IMR-90 (cell line): ENCODE data around the gene ARHGAP45. TPM values are rescaled to one million over a fixed set of nuclear protein-coding genes. Genes with fewer than 3 reads are reported as not detected.

Experiments used
- ATAC-seq: fragments of 200-7000 bp; cut with Tn5 transposase; 2 replicates; pipeline ENCODE4 v1.9.1; 2020; ENCODE audit warnings: low read depth, mild to moderate bottlenecking, moderate library complexity
- BruUV-seq: library from RNA; stranded (reverse); fragments of 400-500 nt; replicated peaks from 2 replicates; lab custom pipeline; 2021; lab: Mats Ljungman, UMichigan
- CTCF ChIA-PET: fragments of 300-600 bp; formaldehyde crosslinking; extraction: SDS; loops from one replicate; lab custom pipeline; 2021; ENCODE audit warnings: antibody characterized with exemption; lab: Yijun Ruan, JAX
- POLR2A ChIA-PET: fragments of 300-600 bp; sonication (Branson Sonifier 250); formaldehyde crosslinking; loops from one replicate; lab custom pipeline; 2022; ENCODE audit warnings: antibody characterized with exemption; ENCODE audit not compliant: unreplicated experiment; lab: Charles Lee
- DNase-seq: peaks from one replicate; pipeline ENCODE4 v3.0.0; 2013
- H2AFZ ChIP-seq: replicated peaks from 2 replicates; pipeline ENCODE3; 2013; ENCODE audit warnings: low read length, mild to moderate bottlenecking; ENCODE audit not compliant: poor library complexity
- H2AK5ac ChIP-seq: 2 replicates; pipeline ENCODE4 v1.6.1; 2013; ENCODE audit warnings: low read depth, low read length, inconsistent platforms
- H2AK9ac ChIP-seq: replicated peaks from 2 replicates; pipeline ENCODE3; 2013; ENCODE audit warnings: mild to moderate bottlenecking, low read depth, low read length, moderate library complexity; ENCODE audit not compliant: poor library complexity
- H2BK120ac ChIP-seq: 2 replicates; pipeline ENCODE4 v1.6.1; 2013; ENCODE audit warnings: low read depth, low read length, inconsistent platforms
- H2BK15ac ChIP-seq: 3 replicates; pipeline ENCODE4 v1.6.1; 2013; ENCODE audit warnings: low read depth, low read length, inconsistent platforms
- H2BK20ac ChIP-seq: 2 replicates; pipeline ENCODE4 v1.6.1; 2013; ENCODE audit warnings: low read depth, mild to moderate bottlenecking, inconsistent platforms, low read length, moderate library complexity
- H2BK5ac ChIP-seq: 2 replicates; pipeline ENCODE4 v1.6.1; 2013; ENCODE audit warnings: mild to moderate bottlenecking, low read depth, low read length, inconsistent platforms; ENCODE audit not compliant: poor library complexity, severe bottlenecking
- H3K14ac ChIP-seq: replicated peaks from 2 replicates; pipeline ENCODE4 v1.6.1; 2013; ENCODE audit warnings: low read depth, low read length, inconsistent platforms
- H3K18ac ChIP-seq: 2 replicates; pipeline ENCODE4 v1.6.1; 2013; ENCODE audit warnings: low read depth, low read length, control low read depth
- H3K23ac ChIP-seq: 2 replicates; pipeline ENCODE4 v1.6.1; 2013; ENCODE audit warnings: low read depth, low read length, inconsistent platforms
- H3K27ac ChIP-seq: 2 replicates; pipeline ENCODE4 v1.5.1; 2013; ENCODE audit warnings: mild to moderate bottlenecking, control low read depth, low read length; ENCODE audit not compliant: insufficient read depth
- H3K27me3 ChIP-seq: 2 replicates; pipeline ENCODE4 v1.6.1; 2013; ENCODE audit warnings: low read length; ENCODE audit not compliant: control insufficient read depth, insufficient read depth
- H3K36me3 ChIP-seq: 2 replicates; pipeline ENCODE4 v1.6.1; 2013; ENCODE audit warnings: low read length, mixed read lengths; ENCODE audit not compliant: control insufficient read depth, insufficient read depth
- H3K4ac ChIP-seq: 2 replicates; pipeline ENCODE4 v1.6.1; 2013; ENCODE audit warnings: low read depth, low read length, inconsistent platforms
- H3K4me1 ChIP-seq: 2 replicates; pipeline ENCODE4 v1.6.1; 2013; ENCODE audit warnings: low read length, mixed read lengths; ENCODE audit not compliant: control insufficient read depth, insufficient read depth
- H3K4me2 ChIP-seq: 2 replicates; pipeline ENCODE4 v1.6.1; 2013; ENCODE audit warnings: low read depth, mild to moderate bottlenecking, control low read depth, low read length, moderate library complexity
- H3K4me3 ChIP-seq: 2 replicates; pipeline ENCODE4 v1.5.1; 2013; ENCODE audit warnings: low read depth, mild to moderate bottlenecking, control low read depth, low read length, moderate library complexity; ENCODE audit not compliant: insufficient read depth
- H3K56ac ChIP-seq: 2 replicates; pipeline ENCODE4 v1.6.1; 2013; ENCODE audit warnings: low read length, inconsistent platforms; ENCODE audit not compliant: insufficient read depth; ENCODE audit errors: extremely low read depth
- H3K79me1 ChIP-seq, 2 experiments: 2 replicates each; pipeline ENCODE4 v1.6.1; 2013; ENCODE audit warnings: low read length in 2 of 2, inconsistent platforms in 1 of 2, low read depth in 1 of 2
- H3K9ac ChIP-seq: 2 replicates; pipeline ENCODE4 v1.6.1; 2013; ENCODE audit warnings: low read depth, low read length, control low read depth
- H3K9me1 ChIP-seq: 2 replicates; pipeline ENCODE4 v1.6.1; 2013; ENCODE audit warnings: low read length, inconsistent platforms; ENCODE audit not compliant: insufficient read depth
- H3K9me3 ChIP-seq: 2 replicates; pipeline ENCODE4 v1.6.1; 2013; ENCODE audit warnings: low read length; ENCODE audit not compliant: control insufficient read depth, insufficient read depth
- H4K20me1 ChIP-seq: 2 replicates; pipeline ENCODE4 v1.6.1; 2013; ENCODE audit warnings: low read length, inconsistent platforms; ENCODE audit not compliant: insufficient read depth
- H4K5ac ChIP-seq: 2 replicates; pipeline ENCODE4 v1.6.1; 2013; ENCODE audit warnings: mild to moderate bottlenecking, low read depth, low read length, control low read depth
- H4K8ac ChIP-seq, 2 experiments: 2 replicates each; pipeline ENCODE4 v1.6.1; 2013; ENCODE audit warnings: low read depth in 2 of 2, low read length in 2 of 2, control low read depth in 1 of 2, inconsistent platforms in 1 of 2
- H4K91ac ChIP-seq: 2 replicates; pipeline ENCODE4 v1.6.1; 2013; ENCODE audit warnings: low read depth, low read length, inconsistent platforms; ENCODE audit not compliant: insufficient read depth
- BHLHE40 ChIP-seq: fragments of 150-350 bp; IDR thresholded peaks from 2 replicates; pipeline ENCODE4 v1.6.1; 2016; ENCODE audit warnings: mild to moderate bottlenecking, low read depth, low read length
- CEBPB ChIP-seq: IDR thresholded peaks from 2 replicates; pipeline ENCODE4 v1.6.1; 2012; ENCODE audit warnings: low read depth, low read length, improper control_type of control experiment
- FOS ChIP-seq: fragments of 150-350 bp; IDR thresholded peaks from 2 replicates; pipeline ENCODE4 v1.6.1; 2016; ENCODE audit warnings: low read depth, low read length
- MAFK ChIP-seq: IDR thresholded peaks from 2 replicates; pipeline ENCODE4 v1.6.1; 2012; ENCODE audit warnings: low read depth, low read length, improper control_type of control experiment
- MAZ ChIP-seq: IDR thresholded peaks from 2 replicates; pipeline ENCODE4 v1.6.1; 2012; ENCODE audit warnings: low read depth, mild to moderate bottlenecking, low read length, improper control_type of control experiment, moderate library complexity, borderline replicate concordance
- MXI1 ChIP-seq: IDR thresholded peaks from 2 replicates; pipeline ENCODE4 v1.6.1; 2012; ENCODE audit warnings: low read depth, mild to moderate bottlenecking, low read length, moderate library complexity, borderline replicate concordance
- NFE2L2 ChIP-seq: fragments of 150-350 bp; IDR thresholded peaks from 2 replicates; pipeline ENCODE4 v1.6.1; 2016; ENCODE audit warnings: low read depth, mild to moderate bottlenecking, low read length
- POLR2A ChIP-seq: IDR thresholded peaks from 2 replicates; pipeline ENCODE4 v1.6.1; 2012; ENCODE audit warnings: mild to moderate bottlenecking, low read depth, low read length
- RAD21 ChIP-seq: IDR thresholded peaks from 2 replicates; pipeline ENCODE4 v1.6.1; 2012; ENCODE audit warnings: low read length, improper control_type of control experiment
- RCOR1 ChIP-seq: IDR thresholded peaks from 2 replicates; pipeline ENCODE4 v1.6.1; 2012; ENCODE audit warnings: mild to moderate bottlenecking, low read length, improper control_type of control experiment; ENCODE audit not compliant: insufficient replicate concordance
- RFX5 ChIP-seq: IDR thresholded peaks from 2 replicates; pipeline ENCODE4 v1.8.0; 2012; ENCODE audit warnings: low read depth, mild to moderate bottlenecking, low read length, moderate library complexity
- SMC3 ChIP-seq: fragments of 150-350 bp; IDR thresholded peaks from 2 replicates; pipeline ENCODE4 v1.6.1; 2016; ENCODE audit warnings: low read depth, mild to moderate bottlenecking, antibody characterized with exemption, low read length, moderate library complexity
- WGBS, 2 experiments: methylation state at CpG; one replicate each; pipeline versions ENCODE4 v1.1.5 to v1.1.7; 2013; ENCODE audit warnings: missing lambda C conversion rate in 2 of 2; ENCODE audit not compliant: insufficient read length in 1 of 2; ENCODE audit errors: extremely low coverage in 2 of 2; 5-methylcytosine and 5-hydroxymethylcytosine counted together
- dilution Hi-C: fragments of 300-500 bp; cut with HindIII; formaldehyde crosslinking; loops from one replicate; pipeline ENCODE4 v1.14.3; 2018; ENCODE audit warnings: low sequenced_read_pairs; ENCODE audit not compliant: unreplicated experiment
- in situ Hi-C: fragments of 300-500 bp; cut with MboI; formaldehyde crosslinking; loops from 3 replicates; pipeline ENCODE4 v1.14.3; 2019; ENCODE audit warnings: low sequenced_read_pairs, inconsistent platforms, mixed read lengths
- intact Hi-C: fragments of 100-400 bp; cut with micrococcal nuclease; formaldehyde crosslinking; loops from 2 replicates; pipeline ENCODE4 v1.10.0; 2022
- polyA plus RNA-seq, 3 experiments: library from polyadenylated mRNA; depleted of rRNA; stranded (reverse); fragments of >200 nt; gene quantifications; 2 replicates each; pipeline ENCODE4 v1.2.3, GENCODE V29; 2012; ENCODE audit warnings: low replicate concordance in 1 of 3
- total RNA-seq: library from RNA; depleted of rRNA; stranded (reverse); fragments of >200 nt; gene quantifications from 2 replicates; pipeline ENCODE4 v1.2.3, GENCODE V29; 2012
- TF ChIP-seq, protein P1 (sequence below): fragments of 150-350 bp; IDR thresholded peaks from 2 replicates; pipeline ENCODE4 v1.6.1; 2016; ENCODE audit warnings: low read depth, mild to moderate bottlenecking, low read length, moderate library complexity, borderline replicate concordance
- TF ChIP-seq, protein P2 (sequence below): conservative IDR thresholded peaks from 2 replicates; pipeline ENCODE4 v1.5.1; 2012; ENCODE audit warnings: mild to moderate bottlenecking, low read depth, low read length, improper control_type of control experiment
- TF ChIP-seq, protein P3 (sequence below): fragments of 150-350 bp; IDR thresholded peaks from 2 replicates; pipeline ENCODE4 v1.6.1; 2017; ENCODE audit warnings: mild to moderate bottlenecking, antibody characterized with exemption, low read length, low read depth

The ARHGAP45 gene
- total and polyA plus RNA-seq, 2 of the 4 experiments (the other 2 are of a cell fraction), result 1.3 to 1.7 TPM

DNA sequence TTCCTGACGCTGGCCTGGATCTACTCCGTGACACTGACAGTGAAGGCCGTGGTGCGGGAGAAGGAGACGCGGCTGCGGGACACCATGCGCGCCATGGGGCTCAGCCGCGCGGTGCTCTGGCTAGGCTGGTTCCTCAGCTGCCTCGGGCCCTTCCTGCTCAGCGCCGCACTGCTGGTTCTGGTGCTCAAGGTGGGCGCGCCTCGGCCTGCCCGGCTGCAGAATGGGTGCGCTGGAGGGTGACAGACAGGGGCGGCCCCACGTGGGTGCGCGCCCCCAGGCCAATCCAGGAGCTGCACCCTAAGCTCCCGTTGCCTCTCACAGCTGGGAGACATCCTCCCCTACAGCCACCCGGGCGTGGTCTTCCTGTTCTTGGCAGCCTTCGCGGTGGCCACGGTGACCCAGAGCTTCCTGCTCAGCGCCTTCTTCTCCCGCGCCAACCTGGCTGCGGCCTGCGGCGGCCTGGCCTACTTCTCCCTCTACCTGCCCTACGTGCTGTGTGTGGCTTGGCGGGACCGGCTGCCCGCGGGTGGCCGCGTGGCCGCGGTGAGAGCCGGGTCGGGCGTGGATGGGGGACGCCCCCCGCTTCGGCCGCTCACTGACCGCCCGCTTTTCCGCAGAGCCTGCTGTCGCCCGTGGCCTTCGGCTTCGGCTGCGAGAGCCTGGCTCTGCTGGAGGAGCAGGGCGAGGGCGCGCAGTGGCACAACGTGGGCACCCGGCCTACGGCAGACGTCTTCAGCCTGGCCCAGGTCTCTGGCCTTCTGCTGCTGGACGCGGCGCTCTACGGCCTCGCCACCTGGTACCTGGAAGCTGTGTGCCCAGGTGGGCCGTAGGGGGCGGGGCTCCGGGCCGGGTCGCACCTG is 19.9 kb upstream of the ARHGAP45 start:
- Histone ChIP-seq H3K4ac (no peak overlapping the region), H3K27ac (no peak overlapping the region), H3K9ac (no peak overlapping the region), H3K9me3 (peaks cover 6% of the 10 kb centered on the region; the same call in 1 of the 2 replicates), H3K56ac (no peak overlapping the region), H2BK5ac (no peak overlapping the region), H3K27me3 (no peaks in the 10 kb centered on the region), H2BK120ac (no peak overlapping the region), H4K8ac (no peak overlapping the region), H2BK15ac (no peak overlapping the region), H3K18ac (no peak overlapping the region), H4K91ac (no peak overlapping the region), H2BK20ac (no peak overlapping the region), H3K14ac (no peak overlapping the region), H3K4me3 (no peak overlapping the region), H2AFZ (no peak overlapping the region), H2AK5ac (no peak overlapping the region), H3K79me1 (no peaks in the 10 kb centered on the region), H3K4me1 (no peaks in the 10 kb centered on the region), H4K20me1 (no peaks in the 10 kb centered on the region), H3K9me1 (no peaks in the 10 kb centered on the region), H3K4me2 (no peak overlapping the region), H4K5ac (no peak overlapping the region), H2AK9ac (no peak overlapping the region), H3K36me3 (no peaks in the 10 kb centered on the region), H3K23ac (no peak overlapping the region)
- intact Hi-C loops, result no loop called here
- CTCF ChIA-PET, result no interaction called here
- in situ Hi-C loops, result no loop called here
- DNase-seq (no peak), ATAC-seq (no peak)
- dilution Hi-C loops, result no loop called here
- 95% methylated on average over 53 of the region's 77 CpGs; no CpG with 5 or more reads in 1 of the 2 experiments for WGBS, 2 experiments
- BruUV-seq, result no TSS peak
- POLR2A ChIA-PET, result no interaction called here
- TF ChIP-seq NFE2L2 (no peak), POLR2A (no peak), RFX5 (no peak), RCOR1 (no peak), SMC3 (no peak), BHLHE40 (no peak), MXI1 (no peak), MAFK (no peak), FOS (no peak), MAZ (no peak), RAD21 (no peak), CEBPB (no peak)
- TF ChIP-seq, protein P1, sequence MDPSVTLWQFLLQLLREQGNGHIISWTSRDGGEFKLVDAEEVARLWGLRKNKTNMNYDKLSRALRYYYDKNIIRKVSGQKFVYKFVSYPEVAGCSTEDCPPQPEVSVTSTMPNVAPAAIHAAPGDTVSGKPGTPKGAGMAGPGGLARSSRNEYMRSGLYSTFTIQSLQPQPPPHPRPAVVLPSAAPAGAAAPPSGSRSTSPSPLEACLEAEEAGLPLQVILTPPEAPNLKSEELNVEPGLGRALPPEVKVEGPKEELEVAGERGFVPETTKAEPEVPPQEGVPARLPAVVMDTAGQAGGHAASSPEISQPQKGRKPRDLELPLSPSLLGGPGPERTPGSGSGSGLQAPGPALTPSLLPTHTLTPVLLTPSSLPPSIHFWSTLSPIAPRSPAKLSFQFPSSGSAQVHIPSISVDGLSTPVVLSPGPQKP, result no peak
- TF ChIP-seq, protein P2, sequence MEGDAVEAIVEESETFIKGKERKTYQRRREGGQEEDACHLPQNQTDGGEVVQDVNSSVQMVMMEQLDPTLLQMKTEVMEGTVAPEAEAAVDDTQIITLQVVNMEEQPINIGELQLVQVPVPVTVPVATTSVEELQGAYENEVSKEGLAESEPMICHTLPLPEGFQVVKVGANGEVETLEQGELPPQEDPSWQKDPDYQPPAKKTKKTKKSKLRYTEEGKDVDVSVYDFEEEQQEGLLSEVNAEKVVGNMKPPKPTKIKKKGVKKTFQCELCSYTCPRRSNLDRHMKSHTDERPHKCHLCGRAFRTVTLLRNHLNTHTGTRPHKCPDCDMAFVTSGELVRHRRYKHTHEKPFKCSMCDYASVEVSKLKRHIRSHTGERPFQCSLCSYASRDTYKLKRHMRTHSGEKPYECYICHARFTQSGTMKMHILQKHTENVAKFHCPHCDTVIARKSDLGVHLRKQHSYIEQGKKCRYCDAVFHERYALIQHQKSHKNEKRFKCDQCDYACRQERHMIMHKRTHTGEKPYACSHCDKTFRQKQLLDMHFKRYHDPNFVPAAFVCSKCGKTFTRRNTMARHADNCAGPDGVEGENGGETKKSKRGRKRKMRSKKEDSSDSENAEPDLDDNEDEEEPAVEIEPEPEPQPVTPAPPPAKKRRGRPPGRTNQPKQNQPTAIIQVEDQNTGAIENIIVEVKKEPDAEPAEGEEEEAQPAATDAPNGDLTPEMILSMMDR, result no peak
- TF ChIP-seq, protein P3, sequence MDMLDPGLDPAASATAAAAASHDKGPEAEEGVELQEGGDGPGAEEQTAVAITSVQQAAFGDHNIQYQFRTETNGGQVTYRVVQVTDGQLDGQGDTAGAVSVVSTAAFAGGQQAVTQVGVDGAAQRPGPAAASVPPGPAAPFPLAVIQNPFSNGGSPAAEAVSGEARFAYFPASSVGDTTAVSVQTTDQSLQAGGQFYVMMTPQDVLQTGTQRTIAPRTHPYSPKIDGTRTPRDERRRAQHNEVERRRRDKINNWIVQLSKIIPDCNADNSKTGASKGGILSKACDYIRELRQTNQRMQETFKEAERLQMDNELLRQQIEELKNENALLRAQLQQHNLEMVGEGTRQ, result no peak
